ENCODE measurements around the gene NSD1.
"Not testable (repeated sequence)": the region's sequence is repeated elsewhere in the genome, so short reads cannot be mapped to it uniquely, and the experiment has no call there.

NSD1 gene

GRCh38 chr5:177330991-177331842 lies 197.6 kb downstream of the NSD1 start:
- DNase-seq (ENCODE audit: low read depth): no peak

GRCh38 chr5:177332031-177332895 lies 198.7 kb downstream of the NSD1 start:
- DNase-seq (ENCODE audit: low read depth): no peak

GRCh38 chr5:177332896-177333260 lies 199.3 kb downstream of the NSD1 start:
- no peak for DNase-seq (ENCODE audit: low read depth)

GRCh38 chr5:177333420-177334154 lies 200.0 kb downstream of the NSD1 start:
- DNase-seq (ENCODE audit: low read depth): no peak

- DNase-seq (ENCODE audit: low read depth): no peak
Observed at GRCh38 chr5:177334155-177334551, 200.6 kb downstream of the NSD1 start.

- DNase-seq (ENCODE audit: low read depth): no peak
Observed at GRCh38 chr5:177334781-177335700, 201.5 kb downstream of the NSD1 start.

- DNase-seq (ENCODE audit: low read depth): no peak
Observed at GRCh38 chr5:177335701-177336065, 202.1 kb downstream of the NSD1 start.

- DNase-seq (ENCODE audit: low read depth): peak; percentile 29
Observed at GRCh38 chr5:177336112-177336511, 202.5 kb downstream of the NSD1 start.

GRCh38 chr5:177336603-177337494 lies 203.3 kb downstream of the NSD1 start:
- DNase-seq (ENCODE audit: low read depth): no peak

- DNase-seq (ENCODE audit: low read depth): no peak
Observed at GRCh38 chr5:177338251-177339106, 204.9 kb downstream of the NSD1 start.

- DNase-seq (ENCODE audit: low read depth): no peak
Observed at GRCh38 chr5:177339107-177339638, 205.6 kb downstream of the NSD1 start.

- not testable (repeated sequence) for DNase-seq (ENCODE audit: low read depth)
Observed at GRCh38 chr5:177343000-177343399, 209.4 kb downstream of the NSD1 start.

GRCh38 chr5:177343777-177344176 lies 210.2 kb downstream of the NSD1 start:
- no peak for DNase-seq (ENCODE audit: low read depth)

- no peak for DNase-seq (ENCODE audit: low read depth)
Observed at GRCh38 chr5:177344891-177345290, 211.3 kb downstream of the NSD1 start.

GRCh38 chr5:177346820-177347219 lies 213.2 kb downstream of the NSD1 start:
- DNase-seq (ENCODE audit: low read depth): no peak

- no peak for DNase-seq (ENCODE audit: low read depth)
Observed at GRCh38 chr5:177347699-177348098, 214.1 kb downstream of the NSD1 start.

- DNase-seq (ENCODE audit: low read depth): no peak
Observed at GRCh38 chr5:177349362-177349647, 215.7 kb downstream of the NSD1 start.

- no peak for DNase-seq (ENCODE audit: low read depth)
Observed at GRCh38 chr5:177349762-177350161, 216.2 kb downstream of the NSD1 start.
